OCI-LY3 (cell line): ENCODE data around the gene PLA2G4A.

ENCODE experiments used
- EZH2phosphoT487 ChIP-seq: fragments of 200-600 bp; shearing (Covaris generic); IDR thresholded peaks from 2 replicates; pipeline ENCODE4 v1.6.1; 2018; ENCODE audit warnings: antibody characterized with exemption, mixed run types, low read depth
- TF ChIP-seq, protein P1 (sequence below): fragments of 200-600, 300-600 bp; sonication (generic); IDR thresholded peaks from 2 replicates; pipeline ENCODE4 v1.5.1; 2014; ENCODE audit warnings: antibody characterized with exemption, low read length, low read depth

DNA sequence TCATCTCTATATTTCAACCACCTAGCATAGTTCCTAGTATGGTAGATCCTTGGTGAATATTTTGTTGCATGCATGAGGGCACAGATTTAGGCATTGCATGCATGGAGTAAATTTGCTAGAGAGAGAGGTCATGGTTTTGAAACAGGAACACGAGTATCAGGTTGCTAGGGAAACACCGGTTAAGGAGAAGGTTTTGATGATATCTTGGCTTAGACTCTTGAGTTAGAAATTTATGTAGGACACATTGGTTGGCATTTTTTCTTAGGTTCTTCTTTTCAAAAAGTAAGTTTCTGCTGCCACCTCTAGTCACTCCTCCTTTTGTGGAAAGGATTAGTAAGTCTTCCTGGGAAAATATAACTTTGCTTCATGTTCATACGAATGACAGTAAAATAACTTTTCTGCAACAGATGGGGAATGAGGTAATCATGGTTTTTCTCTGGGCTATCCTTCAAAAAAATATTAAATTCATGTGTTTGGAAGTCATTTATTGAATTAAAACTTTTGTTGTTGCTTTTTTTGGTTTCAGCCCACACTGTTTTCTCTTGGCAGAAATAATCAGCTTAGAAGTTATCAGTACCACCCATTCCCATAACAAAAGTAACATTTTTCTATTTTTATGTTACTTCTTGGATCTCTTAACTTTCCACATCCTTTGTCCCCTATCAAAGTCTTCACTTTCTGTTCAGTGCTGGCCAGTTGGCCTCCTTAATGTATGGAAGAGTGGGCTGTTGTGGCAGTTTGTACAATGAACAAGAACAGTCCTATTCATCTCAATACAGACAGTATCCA lies 97.3 kb downstream of the PLA2G4A start:
- TF ChIP-seq, protein P1, sequence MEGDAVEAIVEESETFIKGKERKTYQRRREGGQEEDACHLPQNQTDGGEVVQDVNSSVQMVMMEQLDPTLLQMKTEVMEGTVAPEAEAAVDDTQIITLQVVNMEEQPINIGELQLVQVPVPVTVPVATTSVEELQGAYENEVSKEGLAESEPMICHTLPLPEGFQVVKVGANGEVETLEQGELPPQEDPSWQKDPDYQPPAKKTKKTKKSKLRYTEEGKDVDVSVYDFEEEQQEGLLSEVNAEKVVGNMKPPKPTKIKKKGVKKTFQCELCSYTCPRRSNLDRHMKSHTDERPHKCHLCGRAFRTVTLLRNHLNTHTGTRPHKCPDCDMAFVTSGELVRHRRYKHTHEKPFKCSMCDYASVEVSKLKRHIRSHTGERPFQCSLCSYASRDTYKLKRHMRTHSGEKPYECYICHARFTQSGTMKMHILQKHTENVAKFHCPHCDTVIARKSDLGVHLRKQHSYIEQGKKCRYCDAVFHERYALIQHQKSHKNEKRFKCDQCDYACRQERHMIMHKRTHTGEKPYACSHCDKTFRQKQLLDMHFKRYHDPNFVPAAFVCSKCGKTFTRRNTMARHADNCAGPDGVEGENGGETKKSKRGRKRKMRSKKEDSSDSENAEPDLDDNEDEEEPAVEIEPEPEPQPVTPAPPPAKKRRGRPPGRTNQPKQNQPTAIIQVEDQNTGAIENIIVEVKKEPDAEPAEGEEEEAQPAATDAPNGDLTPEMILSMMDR, result no peak
- TF ChIP-seq EZH2phosphoT487, result no peak
